PC-9 (cell line): ENCODE measurements around the gene GPR137. TPM values are rescaled to one million over a fixed set of nuclear protein-coding genes. Genes with fewer than 3 reads are reported as not detected.

Experiments used
- BruUV-seq: library from RNA; stranded (reverse); fragments of 400-500 nt; replicated peaks from 2 replicates; lab custom pipeline; 2021; lab: Mats Ljungman, UMichigan
- CTCF ChIA-PET: fragments of 300-600 bp; sonication (Branson Sonifier 250); formaldehyde crosslinking; loops from one replicate; lab custom pipeline; 2022; ENCODE audit warnings: antibody characterized with exemption; lab: Charles Lee
- POLR2A ChIA-PET: fragments of 300-600 bp; sonication (Branson Sonifier 250); formaldehyde crosslinking; loops from one replicate; lab custom pipeline; 2022; ENCODE audit warnings: antibody characterized with exemption; ENCODE audit not compliant: unreplicated experiment; lab: Charles Lee
- DNase-seq, 2 experiments: peaks; one replicate each; pipeline versions ENCODE4 v3.0.0 to v3.0.0-alpha.2; 2015 to 2022; ENCODE audit warnings: mixed read lengths in 1 of 2
- H2AFZ ChIP-seq: fragments of 200-600 bp; sonication (generic); 2 replicates; pipeline ENCODE4 v1.8.1; 2017; ENCODE audit warnings: antibody characterized with exemption
- H3F3A ChIP-seq: fragments of 200-600 bp; sonication (generic); 2 replicates; pipeline ENCODE4 v1.8.1; 2017; ENCODE audit warnings: antibody characterized with exemption, mild to moderate bottlenecking, low read depth; ENCODE audit not compliant: insufficient read depth
- H3K27ac ChIP-seq: fragments of 200-600 bp; sonication (generic); 2 replicates; pipeline ENCODE4 v1.6.1; 2016; ENCODE audit warnings: mixed run types
- H3K27me3 ChIP-seq: fragments of 200-600 bp; sonication (generic); 2 replicates; pipeline ENCODE4 v1.6.1; 2016; ENCODE audit warnings: low read depth, mixed run types; ENCODE audit not compliant: insufficient read depth
- H3K36me3 ChIP-seq: fragments of 200-600 bp; sonication (generic); 2 replicates; pipeline ENCODE4 v1.6.1; 2016; ENCODE audit warnings: low read depth, mixed run types
- H3K4me1 ChIP-seq: fragments of 200-600 bp; sonication (generic); replicated peaks from 2 replicates; pipeline ENCODE4 v1.6.1; 2016; ENCODE audit warnings: mixed run types; ENCODE audit not compliant: insufficient read depth
- H3K4me2 ChIP-seq: fragments of 200-600 bp; sonication (generic); 2 replicates; pipeline ENCODE4 v1.6.1; 2017; ENCODE audit warnings: mixed run types
- H3K4me3 ChIP-seq: fragments of 200-600 bp; sonication (generic); 2 replicates; pipeline ENCODE4 v1.6.1; 2016; ENCODE audit warnings: mixed run types
- H3K79me2 ChIP-seq: fragments of 200-600 bp; sonication (generic); 2 replicates; pipeline ENCODE4 v1.6.1; 2017; ENCODE audit warnings: low read depth, mixed run types
- H3K9me2 ChIP-seq: fragments of 200-600 bp; sonication (generic); 2 replicates; pipeline ENCODE4 v1.8.1; 2017; ENCODE audit warnings: mild to moderate bottlenecking; ENCODE audit not compliant: insufficient read depth
- H3K9me3 ChIP-seq: fragments of 200-600 bp; sonication (generic); 2 replicates; pipeline ENCODE4 v1.8.1; 2016; ENCODE audit warnings: low read depth; ENCODE audit not compliant: insufficient read depth
- H4K20me1 ChIP-seq: fragments of 200-600 bp; sonication (generic); 2 replicates; pipeline ENCODE4 v1.8.1; 2017; ENCODE audit not compliant: insufficient read depth
- EZH2 ChIP-seq: fragments of 200-600 bp; sonication (generic); IDR thresholded peaks from 2 replicates; pipeline ENCODE4 v1.8.0; 2017; ENCODE audit warnings: antibody characterized with exemption, low read depth
- intact Hi-C: fragments of 100-400 bp; cut with micrococcal nuclease; formaldehyde crosslinking; loops from one replicate; pipeline ENCODE4 v1.10.0; 2022; ENCODE audit not compliant: unreplicated experiment
- total RNA-seq: library from RNA; stranded (reverse); gene quantifications from 2 replicates; pipeline ENCODE4 v1.2.3, GENCODE V29; 2021
- TF ChIP-seq, protein P1 (sequence below): fragments of 200-600 bp; sonication (generic); conservative IDR thresholded peaks from 2 replicates; pipeline ENCODE4 v1.6.1; 2017; ENCODE audit warnings: mixed run types, antibody characterized with exemption, mild to moderate bottlenecking, moderate library complexity

The GPR137 gene
- total RNA-seq, 1 experiment from 2014 or later = 72.8 TPM

DNA sequence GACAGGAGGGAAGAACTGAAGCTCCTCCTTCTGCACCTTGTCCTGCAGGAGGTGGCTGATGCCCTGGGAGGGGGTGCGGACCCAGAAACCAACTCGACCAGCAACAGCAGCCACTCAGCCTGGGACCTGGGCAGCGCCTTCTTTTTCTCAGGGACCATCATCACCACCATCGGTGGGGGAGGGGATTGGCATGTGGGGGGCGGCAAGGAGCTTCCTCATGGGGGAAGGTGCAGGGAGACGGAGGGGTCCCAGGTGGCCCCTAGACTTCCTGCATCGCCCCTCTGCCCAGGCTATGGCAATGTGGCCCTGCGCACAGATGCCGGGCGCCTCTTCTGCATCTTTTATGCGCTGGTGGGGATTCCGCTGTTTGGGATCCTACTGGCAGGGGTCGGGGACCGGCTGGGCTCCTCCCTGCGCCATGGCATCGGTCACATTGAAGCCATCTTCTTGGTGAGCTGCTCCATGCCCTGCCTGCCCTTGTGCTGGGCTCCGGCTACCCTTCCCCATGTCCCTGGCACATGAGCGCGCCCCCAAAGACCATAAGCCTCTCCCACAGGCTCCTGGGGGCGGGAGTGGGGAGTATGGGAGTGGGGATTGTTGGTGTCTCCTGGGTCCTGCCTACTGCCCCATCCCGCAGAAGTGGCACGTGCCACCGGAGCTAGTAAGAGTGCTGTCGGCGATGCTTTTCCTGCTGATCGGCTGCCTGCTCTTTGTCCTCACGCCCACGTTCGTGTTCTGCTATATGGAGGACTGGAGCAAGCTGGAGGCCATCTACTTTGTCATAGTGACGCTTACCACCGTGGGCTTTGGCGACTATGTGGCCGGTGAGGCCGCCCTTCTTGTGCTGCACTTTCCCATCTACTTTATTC, 11.4 kb downstream of the GPR137 start:
- no peaks in the 10 kb centered on the region for H3K36me3 ChIP-seq
- no peaks in the 10 kb centered on the region for H3K79me2 ChIP-seq
- no TSS peak for BruUV-seq
- peaks cover 4% of the 10 kb centered on the region; the same call in 1 of the 2 replicates for H3F3A ChIP-seq
- H3K9me3 ChIP-seq = no peaks in the 10 kb centered on the region
- no peaks in the 10 kb centered on the region for H4K20me1 ChIP-seq
- peaks cover 4% of the 10 kb centered on the region; the same call in 1 of the 2 replicates for H3K4me1 ChIP-seq
- H3K27me3 ChIP-seq = 0 out of 2 replicates have a peak, but pooled peaks cover 7% of the 10 kb centered on the region
- intact Hi-C loops = no loop called here
- DNase-seq = peak in 1 of 2 experiments; percentile 10
- CTCF ChIA-PET = no interaction called here
- no peak overlapping the region for H3K4me3 ChIP-seq
- POLR2A ChIA-PET = no interaction called here
- no peak overlapping the region for H3K27ac ChIP-seq
- no peak overlapping the region for H2AFZ ChIP-seq
- TF ChIP-seq, protein P1, sequence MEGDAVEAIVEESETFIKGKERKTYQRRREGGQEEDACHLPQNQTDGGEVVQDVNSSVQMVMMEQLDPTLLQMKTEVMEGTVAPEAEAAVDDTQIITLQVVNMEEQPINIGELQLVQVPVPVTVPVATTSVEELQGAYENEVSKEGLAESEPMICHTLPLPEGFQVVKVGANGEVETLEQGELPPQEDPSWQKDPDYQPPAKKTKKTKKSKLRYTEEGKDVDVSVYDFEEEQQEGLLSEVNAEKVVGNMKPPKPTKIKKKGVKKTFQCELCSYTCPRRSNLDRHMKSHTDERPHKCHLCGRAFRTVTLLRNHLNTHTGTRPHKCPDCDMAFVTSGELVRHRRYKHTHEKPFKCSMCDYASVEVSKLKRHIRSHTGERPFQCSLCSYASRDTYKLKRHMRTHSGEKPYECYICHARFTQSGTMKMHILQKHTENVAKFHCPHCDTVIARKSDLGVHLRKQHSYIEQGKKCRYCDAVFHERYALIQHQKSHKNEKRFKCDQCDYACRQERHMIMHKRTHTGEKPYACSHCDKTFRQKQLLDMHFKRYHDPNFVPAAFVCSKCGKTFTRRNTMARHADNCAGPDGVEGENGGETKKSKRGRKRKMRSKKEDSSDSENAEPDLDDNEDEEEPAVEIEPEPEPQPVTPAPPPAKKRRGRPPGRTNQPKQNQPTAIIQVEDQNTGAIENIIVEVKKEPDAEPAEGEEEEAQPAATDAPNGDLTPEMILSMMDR = no peak
- no peak for TF ChIP-seq EZH2
- H3K4me2 ChIP-seq = no peak overlapping the region
- no peaks in the 10 kb centered on the region for H3K9me2 ChIP-seq

DNA sequence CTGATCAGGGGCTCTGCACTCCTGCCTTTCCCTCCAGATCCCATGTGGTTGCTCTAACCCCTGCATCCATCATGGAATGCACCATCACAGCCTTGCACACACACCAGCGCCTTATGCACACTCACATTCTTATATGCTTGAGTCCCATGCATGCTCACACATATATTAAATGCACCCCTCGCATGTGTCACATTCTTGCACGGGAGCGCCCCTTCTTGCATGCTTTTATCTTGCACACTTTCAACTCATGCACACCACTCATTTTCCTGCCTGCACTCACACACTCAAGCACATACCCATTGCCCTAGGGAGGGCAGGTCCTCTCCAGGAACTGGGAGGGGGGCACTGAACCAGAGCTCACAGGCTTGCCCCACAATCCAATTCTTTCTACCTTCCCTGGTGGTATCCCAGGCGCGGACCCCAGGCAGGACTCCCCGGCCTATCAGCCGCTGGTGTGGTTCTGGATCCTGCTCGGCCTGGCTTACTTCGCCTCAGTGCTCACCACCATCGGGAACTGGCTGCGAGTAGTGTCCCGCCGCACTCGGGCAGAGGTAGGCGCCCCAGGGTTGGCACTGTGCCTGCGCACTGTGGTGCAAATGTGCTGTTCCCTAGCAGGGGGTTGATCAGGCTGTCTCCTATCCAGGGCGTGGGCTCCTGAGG, 12.2 kb downstream of the GPR137 start:
- Histone ChIP-seq H3K4me1 (peaks cover 4% of the 10 kb centered on the region; the same call in 1 of the 2 replicates), H3K9me3 (no peaks in the 10 kb centered on the region), H2AFZ (no peak overlapping the region), H3K79me2 (no peaks in the 10 kb centered on the region), H3K4me3 (no peak overlapping the region), H3K36me3 (no peaks in the 10 kb centered on the region), H3K4me2 (no peak overlapping the region), H3K27me3 (0 out of 2 replicates have a peak, but pooled peaks cover 7% of the 10 kb centered on the region), H3K27ac (no peak overlapping the region), H3K9me2 (no peaks in the 10 kb centered on the region), H3F3A (peaks cover 5% of the 10 kb centered on the region; the same call in 1 of the 2 replicates), H4K20me1 (no peaks in the 10 kb centered on the region)
- ChIA-PET CTCF (no interaction called here), POLR2A (no interaction called here)
- DNase-seq = peak in 1 of 2 experiments; percentile 32
- intact Hi-C loops = no loop called here
- BruUV-seq = no TSS peak
- TF ChIP-seq, protein P1 = no peak
- TF ChIP-seq EZH2 = no peak

DNA sequence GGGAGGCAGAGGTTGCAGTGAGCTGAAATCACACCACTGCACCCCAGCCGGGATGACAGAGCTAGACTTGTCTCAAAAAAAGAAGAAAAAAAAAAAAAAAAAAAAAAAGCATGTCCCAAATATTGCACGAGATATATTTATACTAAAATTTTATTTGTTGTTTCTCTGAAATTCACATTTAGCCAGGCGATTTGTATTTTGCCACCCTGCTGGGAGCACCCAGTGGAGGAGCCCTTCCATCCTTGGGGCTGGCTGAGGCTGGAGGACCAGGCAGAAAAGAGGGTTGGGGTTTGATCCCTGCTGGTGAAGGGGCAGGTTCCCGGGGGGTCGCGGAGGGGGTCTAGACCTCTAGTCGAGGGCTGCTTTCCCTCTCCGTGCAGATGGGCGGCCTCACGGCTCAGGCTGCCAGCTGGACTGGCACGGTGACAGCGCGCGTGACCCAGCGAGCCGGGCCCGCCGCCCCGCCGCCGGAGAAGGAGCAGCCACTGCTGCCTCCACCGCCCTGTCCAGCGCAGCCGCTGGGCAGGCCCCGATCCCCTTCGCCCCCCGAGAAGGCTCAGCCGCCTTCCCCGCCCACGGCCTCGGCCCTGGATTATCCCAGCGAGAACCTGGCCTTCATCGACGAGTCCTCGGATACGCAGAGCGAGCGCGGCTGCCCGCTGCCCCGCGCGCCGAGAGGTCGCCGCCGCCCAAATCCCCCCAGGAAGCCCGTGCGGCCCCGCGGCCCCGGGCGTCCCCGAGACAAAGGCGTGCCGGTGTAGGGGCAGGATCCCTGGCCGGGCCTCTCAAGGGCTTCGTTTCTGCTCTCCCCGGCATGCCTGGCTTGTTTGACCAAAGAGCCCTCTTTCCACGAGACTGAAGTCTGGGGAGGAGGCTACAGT, 13.6 kb downstream of the GPR137 start:
- ChIA-PET POLR2A (no interaction called here), CTCF (interaction anchor here (0.7 kb wide), 1 partner anchor 28 kb away, joined by 3 read pairs; no protein-coding TSS in a partner anchor)
- H3K27me3 ChIP-seq = 0 out of 2 replicates have a peak, but pooled peaks cover 7% of the 10 kb centered on the region
- no peaks in the 10 kb centered on the region for H3K9me3 ChIP-seq
- no TSS peak for BruUV-seq
- no peaks in the 10 kb centered on the region for H3K36me3 ChIP-seq
- H3K27ac ChIP-seq = no peak overlapping the region
- H3K4me3 ChIP-seq = no peak overlapping the region
- H3K4me2 ChIP-seq = no peak overlapping the region
- H3F3A ChIP-seq = peaks cover 17% of the 10 kb centered on the region; the same call in 1 of the 2 replicates
- H3K4me1 ChIP-seq = peaks cover 12% of the 10 kb centered on the region
- H3K79me2 ChIP-seq = no peaks in the 10 kb centered on the region
- no peak overlapping the region for H2AFZ ChIP-seq
- DNase-seq = peak; percentile 23 to 27
- TF ChIP-seq EZH2 = no peak
- TF ChIP-seq, protein P1 = no peak
- intact Hi-C loops = no loop called here
- no peaks in the 10 kb centered on the region for H3K9me2 ChIP-seq
- no peaks in the 10 kb centered on the region for H4K20me1 ChIP-seq
